Nephron (organoid): ENCODE results near the gene PDPN.
A peak's percentile ranks its signal among the peaks of the same experiment; 100 is the strongest.

Experiments used
- H3K27ac Mint-ChIP-seq, 3 experiments: 2 replicates each; pipeline ENCODE4 v1.8.0; 2020; ENCODE audit warnings: mixed read lengths in 3 of 3, mild to moderate bottlenecking in 2 of 3, moderate library complexity in 1 of 3
- H3K27me3 Mint-ChIP-seq: 2 replicates; pipeline ENCODE4 v1.8.0; 2021; ENCODE audit warnings: low read depth, mild to moderate bottlenecking, moderate library complexity, mixed read lengths
- H3K36me3 Mint-ChIP-seq: 2 replicates; pipeline ENCODE4 v1.8.0; 2020; ENCODE audit warnings: low read depth, mixed read lengths
- H3K4me1 Mint-ChIP-seq: 2 replicates; pipeline ENCODE4 v1.8.0; 2020; ENCODE audit warnings: mixed read lengths
- H3K4me3 Mint-ChIP-seq, 3 experiments: 2 replicates each; pipeline ENCODE4 v1.8.0; 2020; ENCODE audit warnings: mild to moderate bottlenecking in 3 of 3, mixed read lengths in 3 of 3, moderate library complexity in 2 of 3
- H3K9me3 Mint-ChIP-seq: 2 replicates; pipeline ENCODE4 v1.8.0; 2020; ENCODE audit warnings: mixed read lengths
- TF ChIP-seq, protein P1 (sequence below), 3 experiments: fragments of 200-600 bp; sonication (generic); IDR thresholded peaks; one replicate each; pipeline ENCODE4 v1.5.0; 2021; ENCODE audit warnings: antibody characterized with exemption in 3 of 3; ENCODE audit not compliant: unreplicated experiment in 3 of 3

The PDPN gene

DNA sequence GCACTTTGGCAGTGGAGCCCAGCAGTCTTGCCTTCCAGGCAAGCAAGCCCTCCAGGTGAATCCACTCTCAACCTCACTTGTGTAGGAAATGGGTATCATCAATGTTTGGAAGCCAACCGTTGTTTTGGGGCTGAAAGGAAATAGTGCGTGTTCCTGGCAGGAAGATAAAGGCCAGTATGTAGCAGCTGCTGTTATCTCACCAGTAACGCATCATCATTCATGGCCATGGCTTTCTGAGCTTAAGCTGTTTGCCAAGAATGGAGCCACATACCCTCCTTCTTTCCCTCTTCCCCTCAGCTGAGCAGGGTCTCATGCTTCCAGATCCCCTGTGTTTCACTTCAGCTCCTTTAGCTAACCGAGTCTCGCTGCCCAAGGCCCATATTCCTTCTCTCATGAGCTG is 2.2 kb upstream of the PDPN start:
- TF ChIP-seq, protein P1, sequence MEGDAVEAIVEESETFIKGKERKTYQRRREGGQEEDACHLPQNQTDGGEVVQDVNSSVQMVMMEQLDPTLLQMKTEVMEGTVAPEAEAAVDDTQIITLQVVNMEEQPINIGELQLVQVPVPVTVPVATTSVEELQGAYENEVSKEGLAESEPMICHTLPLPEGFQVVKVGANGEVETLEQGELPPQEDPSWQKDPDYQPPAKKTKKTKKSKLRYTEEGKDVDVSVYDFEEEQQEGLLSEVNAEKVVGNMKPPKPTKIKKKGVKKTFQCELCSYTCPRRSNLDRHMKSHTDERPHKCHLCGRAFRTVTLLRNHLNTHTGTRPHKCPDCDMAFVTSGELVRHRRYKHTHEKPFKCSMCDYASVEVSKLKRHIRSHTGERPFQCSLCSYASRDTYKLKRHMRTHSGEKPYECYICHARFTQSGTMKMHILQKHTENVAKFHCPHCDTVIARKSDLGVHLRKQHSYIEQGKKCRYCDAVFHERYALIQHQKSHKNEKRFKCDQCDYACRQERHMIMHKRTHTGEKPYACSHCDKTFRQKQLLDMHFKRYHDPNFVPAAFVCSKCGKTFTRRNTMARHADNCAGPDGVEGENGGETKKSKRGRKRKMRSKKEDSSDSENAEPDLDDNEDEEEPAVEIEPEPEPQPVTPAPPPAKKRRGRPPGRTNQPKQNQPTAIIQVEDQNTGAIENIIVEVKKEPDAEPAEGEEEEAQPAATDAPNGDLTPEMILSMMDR (IDR thresholded peaks at IDR 0.05; ENCODE audit: unreplicated experiment in 3 of 3): no peak
- Mint-ChIP-seq H3K27ac (no peak overlapping the region), H3K4me1 (peaks cover 29% of the 10 kb centered on the region), H3K27me3 (peaks cover 50% of the 10 kb centered on the region), H3K4me3 (peak overlapping the region in 1 of 3 experiments; percentile 27), H3K9me3 (no peaks in the 10 kb centered on the region), H3K36me3 (no peaks in the 10 kb centered on the region)

DNA sequence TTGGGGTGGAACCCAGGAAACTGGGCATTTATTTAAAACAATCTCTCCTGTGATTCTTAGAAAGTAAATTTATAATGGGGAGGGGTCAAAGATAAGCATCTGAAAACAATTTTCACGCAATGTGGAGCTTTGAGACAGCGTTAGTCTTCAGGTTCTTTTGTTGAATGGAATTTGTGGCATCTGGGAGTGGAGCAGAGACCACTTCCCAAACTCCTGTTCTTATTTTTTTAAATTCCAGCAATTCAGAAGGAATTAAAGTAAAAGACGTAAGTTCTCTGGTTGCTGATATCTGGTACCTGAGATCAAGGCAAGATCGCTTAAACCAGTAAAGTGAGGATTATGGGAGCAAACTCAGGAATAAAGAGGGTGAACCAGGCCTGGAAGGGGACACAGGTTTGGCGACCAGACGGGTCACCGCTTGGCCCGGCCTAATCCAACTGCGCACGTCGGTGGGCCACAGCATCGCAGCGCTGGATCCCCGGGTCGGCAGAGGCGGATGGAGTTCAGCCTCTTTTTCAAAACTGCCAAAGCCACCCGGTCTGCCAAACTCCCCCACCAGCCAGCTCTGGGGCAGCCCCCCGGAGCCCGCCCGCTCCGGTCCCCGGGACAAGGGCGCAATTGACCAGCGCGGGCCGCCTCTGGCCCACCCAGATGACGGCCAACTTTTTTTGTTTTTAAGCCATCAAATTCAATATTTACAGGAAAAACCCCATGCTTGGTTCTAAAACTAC is 754 bp upstream of the PDPN start:
- peak overlapping the region; percentile 64 to 92 (median 77) for H3K4me3 Mint-ChIP-seq
- peak overlapping the region in 2 of 3 experiments; percentile 44 to 58 for H3K27ac Mint-ChIP-seq
- H3K36me3 Mint-ChIP-seq: no peaks in the 10 kb centered on the region
- TF ChIP-seq, protein P1 (IDR thresholded peaks at IDR 0.05; ENCODE audit: unreplicated experiment in 3 of 3): no peak
- no peaks in the 10 kb centered on the region for H3K9me3 Mint-ChIP-seq
- peaks cover 43% of the 10 kb centered on the region for H3K27me3 Mint-ChIP-seq
- H3K4me1 Mint-ChIP-seq: peaks cover 39% of the 10 kb centered on the region

DNA sequence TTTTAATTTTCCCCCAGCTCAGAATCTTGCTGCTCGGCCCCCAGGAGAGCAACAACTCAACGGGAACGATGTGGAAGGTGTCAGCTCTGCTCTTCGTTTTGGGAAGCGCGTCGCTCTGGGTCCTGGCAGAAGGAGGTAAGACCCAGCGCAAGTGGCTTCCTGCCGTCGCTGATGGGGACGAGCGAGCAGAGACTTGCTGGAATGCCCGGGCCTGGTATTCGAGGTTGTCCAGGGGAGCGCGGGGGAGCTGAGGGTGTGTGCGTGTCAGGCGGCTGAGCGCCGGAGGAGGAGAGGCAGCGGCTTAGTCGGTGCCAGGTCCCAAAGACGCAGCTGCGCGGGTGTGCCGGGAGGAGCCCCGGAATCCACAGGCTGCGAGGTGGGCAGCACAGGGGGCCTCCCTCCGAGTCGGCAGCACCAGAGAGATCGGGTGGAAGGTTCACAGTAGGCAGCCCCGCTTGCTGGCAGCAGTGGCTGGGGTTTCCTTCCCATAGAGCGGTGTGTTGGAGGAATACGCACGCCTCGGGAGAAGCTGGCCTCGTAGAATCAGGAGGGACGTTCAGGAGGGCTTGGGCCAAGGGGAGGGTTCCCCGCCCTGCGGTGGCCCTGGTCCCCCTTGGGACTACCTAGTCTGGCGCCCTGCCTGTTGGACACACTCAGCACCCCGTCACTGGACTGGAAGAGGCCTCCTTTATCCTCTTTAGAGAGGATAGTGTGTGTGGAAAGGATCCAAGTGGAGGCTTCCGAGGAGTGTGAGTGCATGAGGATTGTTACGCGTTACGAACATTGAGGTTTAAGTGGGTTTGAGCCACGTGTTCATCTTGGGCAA is 547 bp downstream of the PDPN start:
- peaks cover 38% of the 10 kb centered on the region for H3K27me3 Mint-ChIP-seq
- H3K4me3 Mint-ChIP-seq: peak overlapping the region; percentile 89 to 92 (median 91)
- no peaks in the 10 kb centered on the region for H3K9me3 Mint-ChIP-seq
- H3K36me3 Mint-ChIP-seq: no peaks in the 10 kb centered on the region
- TF ChIP-seq, protein P1 (IDR thresholded peaks at IDR 0.05; ENCODE audit: unreplicated experiment in 3 of 3): no peak
- peaks cover 41% of the 10 kb centered on the region for H3K4me1 Mint-ChIP-seq
- H3K27ac Mint-ChIP-seq: peak overlapping the region; percentile 74 to 90 (median 86)

DNA sequence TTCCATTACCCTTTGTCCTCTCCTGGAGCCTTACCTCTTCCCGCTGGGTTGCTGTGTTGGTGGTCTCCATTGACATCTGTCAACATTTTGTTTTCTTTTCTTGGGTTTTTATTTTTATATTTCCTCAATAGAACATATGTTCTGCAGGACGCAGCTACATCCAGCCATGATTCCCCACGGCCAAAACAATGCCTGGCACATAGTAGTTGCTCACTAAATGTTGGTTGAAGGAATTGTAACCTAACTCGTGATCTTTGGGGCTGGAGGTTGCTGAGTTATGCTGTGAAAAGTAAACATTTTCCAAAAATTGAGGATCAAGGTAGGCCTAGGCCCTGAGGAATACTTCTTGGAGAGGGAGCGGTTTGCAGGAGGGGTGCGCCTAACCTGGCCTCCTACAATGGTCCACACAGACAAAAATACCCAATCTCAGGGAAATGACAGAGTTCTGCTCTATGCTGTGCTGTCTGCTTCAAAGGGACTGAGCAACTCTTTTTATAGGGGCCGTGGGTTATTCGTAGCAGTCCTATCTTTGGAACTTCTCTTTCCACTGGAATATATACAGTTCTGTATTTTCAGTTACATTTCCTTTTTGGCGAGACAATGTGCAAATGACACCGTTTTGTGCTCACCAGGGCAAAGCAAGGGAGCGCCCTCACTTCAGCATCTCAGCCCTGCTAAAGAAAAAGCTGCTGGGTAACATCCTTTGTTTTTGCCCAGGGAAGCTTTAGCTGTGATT is 1.4 kb downstream of the PDPN start:
- H3K27me3 Mint-ChIP-seq: peaks cover 34% of the 10 kb centered on the region
- H3K4me3 Mint-ChIP-seq: peak overlapping the region; percentile 89 to 92 (median 91)
- no peaks in the 10 kb centered on the region for H3K9me3 Mint-ChIP-seq
- H3K36me3 Mint-ChIP-seq: no peaks in the 10 kb centered on the region
- H3K4me1 Mint-ChIP-seq: peaks cover 42% of the 10 kb centered on the region
- TF ChIP-seq, protein P1 (IDR thresholded peaks at IDR 0.05; ENCODE audit: unreplicated experiment in 3 of 3): no peak
- H3K27ac Mint-ChIP-seq: peak overlapping the region in 2 of 3 experiments; percentile 71 to 74

DNA sequence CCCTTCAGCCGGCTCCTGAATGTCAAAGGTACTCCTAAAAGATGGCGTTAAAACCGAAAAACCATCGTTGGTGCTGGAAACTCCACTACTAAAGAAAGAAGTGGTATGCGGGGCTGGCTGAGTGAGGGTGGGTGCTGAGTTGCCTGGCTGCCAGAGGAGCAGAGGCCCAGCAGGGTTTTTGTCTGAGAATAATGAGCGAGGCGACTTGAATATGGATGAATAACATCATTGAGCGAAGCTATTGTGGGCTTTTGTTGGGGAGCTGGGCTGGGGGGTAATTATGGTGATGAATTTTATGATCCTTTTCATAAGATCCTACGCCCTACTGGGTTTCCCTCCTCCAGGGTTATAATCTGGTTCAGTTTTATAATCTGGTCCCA is 2.0 kb downstream of the PDPN start:
- peaks cover 32% of the 10 kb centered on the region for H3K27me3 Mint-ChIP-seq
- H3K36me3 Mint-ChIP-seq: no peaks in the 10 kb centered on the region
- peaks cover 48% of the 10 kb centered on the region for H3K4me1 Mint-ChIP-seq
- H3K27ac Mint-ChIP-seq: peak overlapping the region in 2 of 3 experiments; percentile 25 to 74
- H3K4me3 Mint-ChIP-seq: peak overlapping the region; percentile 89 to 92 (median 91)
- no peaks in the 10 kb centered on the region for H3K9me3 Mint-ChIP-seq
- TF ChIP-seq, protein P1 (IDR thresholded peaks at IDR 0.05; ENCODE audit: unreplicated experiment in 3 of 3): no peak
